ENCODE data around the gene NRXN3. TPM values are rescaled to one million over a fixed set of nuclear protein-coding genes. Genes with fewer than 3 reads are reported as not detected.

NRXN3 gene
- total RNA-seq, 1 experiment from 2014 or later, result not detected

GRCh38 chr14:78848234-78848820, 678.2 kb downstream of the NRXN3 start:
- intact Hi-C loops (cut with micrococcal nuclease), result loop anchor here (5.0 kb wide), 1 partner anchor 826 kb away; no protein-coding TSS in a partner anchor
- TF ChIP-seq EZH2 (IDR thresholded peaks at IDR 0.05), result no peak
- TF ChIP-seq ZBTB33 (IDR thresholded peaks at IDR 0.05; ENCODE audit: extremely low read depth, insufficient replicate concordance, low read length), result no peak
- TF ChIP-seq ELF1 (IDR thresholded peaks at IDR 0.05; ENCODE audit: borderline replicate concordance, low read depth), result no peak
- TF ChIP-seq EZH2phosphoT487 (IDR thresholded peaks at IDR 0.05; ENCODE audit: borderline replicate concordance), result no peak
- peak; percentile 14 to 88 (median 85); a peak in 4 of 6 replicates for TF ChIP-seq CTCF (IDR thresholded peaks at IDR 0.05 in 2 of 3, conservative IDR thresholded peaks at IDR 0.05 in 1 of 3; ENCODE audit: borderline replicate concordance in 1 of 3, insufficient read depth in 1 of 3, low read depth in 2 of 3, low read length in 2 of 3)
- no peak for TF ChIP-seq POLR2A (IDR thresholded peaks at IDR 0.05; ENCODE audit: borderline replicate concordance, extremely low read depth, insufficient read depth, insufficient read length)
- no peak for TF ChIP-seq SIN3A (IDR thresholded peaks at IDR 0.05; ENCODE audit: low read depth)
- peak; percentile 34 for TF ChIP-seq RAD21 (IDR thresholded peaks at IDR 0.05; ENCODE audit: low read depth)
- no peak for TF ChIP-seq SRF (IDR thresholded peaks at IDR 0.05; ENCODE audit: low read depth)

More at GRCh38 chr14:78848234-78848820, 678.2 kb downstream of the NRXN3 start:
- Histone ChIP-seq H3K9me3 (ENCODE audit: control insufficient read depth in 1 of 2, insufficient read depth in 1 of 2, low read depth in 1 of 2, low read length in 2 of 2) (no peaks in the 10 kb centered on the region), H3K9me2 (ENCODE audit: insufficient read depth) (no peaks in the 10 kb centered on the region), H3K36me3 (ENCODE audit: control insufficient read depth in 1 of 2, insufficient read depth in 2 of 2, low read length in 2 of 2) (no peaks in the 10 kb centered on the region), H3K4me3 (replicated peaks in 1 of 2; ENCODE audit: low read depth in 1 of 2, low read length in 2 of 2) (no peak overlapping the region), H3K4me2 (ENCODE audit: low read length) (no peak overlapping the region), H3K27me3 (ENCODE audit: insufficient read depth, low read length) (no peaks in the 10 kb centered on the region), H4K20me1 (ENCODE audit: insufficient read depth) (no peaks in the 10 kb centered on the region), H3K79me2 (ENCODE audit: insufficient read depth, low read length) (no peaks in the 10 kb centered on the region), H3K9ac (ENCODE audit: low read length) (no peak overlapping the region), H3K4me1 (ENCODE audit: control insufficient read depth in 1 of 2, insufficient read depth in 2 of 2, low read length in 2 of 2) (no peaks in the 10 kb centered on the region), H3K27ac (ENCODE audit: low read depth, low read length) (no peak overlapping the region), H2AFZ (ENCODE audit: low read depth, low read length, poor library complexity, severe bottlenecking) (no peak overlapping the region)
- ChIA-PET CTCF (no interaction called here), POLR2A (no interaction called here), RAD21 (ENCODE audit: low non-redundant PET in 1 of 2, low total read pairs in 2 of 2, uncharacterized antibody in 2 of 2, unreplicated experiment in 2 of 2) (no interaction called here)
- DNase-seq (ENCODE audit: low read depth, low spot score), result peak; percentile 18
- peak; percentile 72; the same call in 1 of the 2 replicates for ATAC-seq
- no TSS peak for BruUV-seq (replicated peaks)

All from HCT116 (cell line).